Hematopoietic multipotent progenitor cell treated with erythropoietin and hydrocortisone succinate and interleukin-3 and kit ligand, for 6 days (in vitro differentiated cells): Measurements from ENCODE around the gene KRTAP10-3.
"Not testable (repeated sequence)": the region's sequence is repeated elsewhere in the genome, so short reads cannot be mapped to it uniquely, and the experiment has no call there.

ENCODE experiments used
- DNase-seq: peaks from one replicate; pipeline ENCODE4 v3.0.0-alpha.2; 2015

The KRTAP10-3 gene

DNA sequence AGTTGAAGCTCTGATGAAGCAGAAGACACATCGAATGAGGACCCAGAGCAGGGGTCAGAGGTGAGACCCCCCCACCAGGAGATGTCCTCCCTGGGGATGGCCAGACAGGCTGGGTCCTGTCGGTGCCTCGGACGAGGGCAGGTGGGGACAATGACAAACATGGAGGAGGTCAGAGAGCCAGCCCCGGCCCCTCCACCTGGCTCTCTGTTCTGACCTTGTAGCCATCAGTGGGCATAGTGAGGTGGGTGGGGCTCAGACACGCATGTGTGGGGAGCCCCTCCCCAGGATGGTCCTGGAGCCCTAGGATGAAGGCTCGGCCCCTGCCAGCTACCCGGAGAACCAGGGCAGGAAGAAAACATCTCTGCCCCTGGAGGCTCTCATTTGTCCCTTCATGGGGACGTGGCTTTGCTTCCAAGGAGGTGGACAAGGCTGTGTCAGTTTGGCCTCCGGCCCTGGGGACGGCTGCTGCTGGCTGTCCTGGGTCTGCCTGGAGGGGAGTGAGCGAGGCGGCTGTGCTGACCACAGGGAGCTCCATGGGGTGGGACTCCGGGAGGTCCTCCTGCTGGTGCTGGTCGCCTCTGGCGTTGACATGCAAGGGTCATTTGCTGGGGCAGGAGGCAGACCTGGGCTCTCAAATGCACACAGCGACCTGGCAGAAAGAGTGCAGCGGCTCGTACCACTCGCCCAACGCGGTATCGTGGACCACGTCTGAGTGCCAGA is 31.2 kb upstream of the KRTAP10-3 start:
- no peak for DNase-seq

DNA sequence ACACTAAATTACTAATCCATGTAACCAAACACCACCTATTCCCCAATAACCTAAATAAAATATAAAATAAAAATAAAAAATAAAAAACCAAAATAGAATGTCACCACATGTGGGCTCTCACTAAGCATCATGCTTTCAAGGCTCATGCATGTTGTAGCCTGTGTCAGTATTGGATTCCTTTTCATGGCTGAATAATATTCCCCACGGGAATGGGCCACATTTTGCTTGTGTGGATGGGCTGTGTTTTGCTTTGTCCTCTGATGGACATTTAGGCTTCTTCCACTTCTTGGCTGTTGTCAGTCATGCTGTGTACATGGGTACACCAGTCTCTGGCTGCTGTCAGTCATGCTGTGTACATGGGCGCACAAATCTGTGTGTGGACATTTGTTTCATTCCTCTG is 30.5 kb upstream of the KRTAP10-3 start:
- no peak for DNase-seq

DNA sequence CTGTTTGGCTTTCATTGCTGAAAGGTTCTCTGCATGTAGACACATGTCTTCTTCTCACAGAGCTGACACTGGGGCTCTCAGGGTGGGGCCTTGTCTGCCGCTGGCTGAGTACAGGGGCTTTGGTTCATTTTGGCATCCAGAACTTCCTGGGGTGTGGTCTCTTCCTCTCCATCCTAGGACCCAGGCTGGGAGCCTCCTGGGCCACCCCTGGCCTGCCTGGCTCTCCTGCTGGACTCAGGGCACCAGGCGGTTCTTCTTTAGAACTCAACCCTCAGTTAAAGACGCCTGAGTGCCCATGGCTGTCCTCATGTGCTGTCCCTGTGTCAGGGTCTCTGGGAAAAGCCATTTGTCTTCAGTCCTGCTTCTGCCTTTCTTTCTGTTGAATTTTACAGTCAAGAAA is 27.3 kb upstream of the KRTAP10-3 start:
- no peak for DNase-seq

DNA sequence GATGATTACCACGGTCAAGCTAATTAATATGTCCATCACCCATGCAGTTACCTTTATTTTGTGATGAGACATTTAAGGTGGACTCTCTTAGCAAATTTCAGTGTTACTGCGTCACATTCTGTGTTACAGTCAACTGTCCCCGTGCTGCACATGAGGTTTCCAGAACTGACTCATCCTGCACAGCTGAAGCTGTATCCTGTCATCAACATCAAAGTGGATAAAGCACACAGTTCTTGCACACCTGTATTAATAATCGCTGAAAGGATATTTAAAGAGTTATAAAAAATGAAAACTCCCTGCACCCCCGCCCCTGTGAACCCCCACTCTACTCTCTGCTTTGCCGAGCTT is 25.2 kb upstream of the KRTAP10-3 start:
- DNase-seq = no peak

DNA sequence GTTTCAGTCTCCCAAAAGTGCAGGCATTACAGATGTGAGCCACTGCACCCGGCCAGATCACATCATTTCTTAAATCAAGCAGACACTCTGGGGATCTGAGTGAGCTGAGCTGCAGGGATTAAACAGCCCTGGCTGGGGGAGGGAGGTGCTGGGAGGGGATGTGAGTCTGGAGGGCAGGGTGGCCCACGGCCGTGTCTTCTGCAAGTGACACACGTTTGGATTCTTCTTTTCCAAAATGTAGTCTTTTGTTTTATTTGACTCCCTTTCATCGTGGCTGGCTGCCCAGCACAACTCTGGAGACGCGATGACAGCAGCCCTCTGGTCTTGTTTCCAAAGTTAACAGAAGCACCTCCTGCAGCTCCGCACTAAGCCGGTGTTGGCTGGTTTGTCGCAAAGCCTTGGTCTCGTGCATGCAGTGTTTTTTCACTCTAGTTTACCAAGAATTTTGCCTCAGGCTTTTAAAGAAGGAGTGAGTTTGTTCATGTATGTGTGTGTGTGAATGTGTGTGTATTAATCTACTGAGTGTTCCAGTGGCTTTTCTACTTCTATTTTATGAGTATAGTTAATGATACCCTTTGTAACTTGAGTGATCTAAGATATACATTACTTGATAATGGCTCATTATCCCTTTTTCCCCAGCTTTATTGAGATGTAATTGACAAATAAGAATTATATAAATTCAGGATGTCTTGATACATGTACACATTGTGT is 24.6 kb upstream of the KRTAP10-3 start:
- DNase-seq = no peak

DNA sequence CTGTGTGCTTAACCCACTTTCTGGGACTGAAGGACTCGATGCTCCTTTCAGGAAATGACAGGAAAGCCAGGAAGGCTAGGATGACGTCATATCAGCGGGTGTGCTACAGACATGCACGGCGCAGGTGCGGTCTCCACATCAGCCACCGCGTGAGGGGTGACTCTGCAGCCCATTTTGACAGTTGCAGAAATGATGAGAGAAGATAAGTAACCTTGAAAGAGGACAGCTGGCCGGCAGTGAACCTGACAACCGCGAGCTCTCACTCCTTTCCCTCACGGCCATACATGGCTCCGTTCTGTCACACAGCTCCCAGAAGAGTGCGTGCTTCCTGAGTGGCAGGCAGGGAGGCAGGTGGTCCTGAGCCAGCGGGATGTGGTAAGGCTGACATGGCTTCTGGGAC is 23.5 kb upstream of the KRTAP10-3 start:
- DNase-seq = no peak

DNA sequence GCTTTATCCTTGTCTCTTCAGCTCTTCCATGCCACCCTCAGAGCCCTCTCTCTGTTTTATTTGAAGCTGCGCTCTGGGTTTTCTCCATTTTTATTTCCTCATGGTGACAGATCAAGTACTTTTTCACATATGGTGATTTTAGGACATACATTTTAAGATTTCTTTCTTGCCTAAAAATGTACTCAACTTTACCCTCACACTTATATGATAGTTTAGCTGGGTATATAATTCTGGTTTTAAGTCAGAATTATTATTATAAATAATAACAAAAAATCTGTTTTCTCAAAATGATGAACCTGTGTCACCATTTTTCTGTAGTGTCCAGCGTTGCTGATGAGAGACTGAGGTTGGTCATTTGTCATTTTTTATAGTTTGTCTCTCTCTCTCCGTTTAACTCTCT is 22.6 kb upstream of the KRTAP10-3 start:
- no peak for DNase-seq

DNA sequence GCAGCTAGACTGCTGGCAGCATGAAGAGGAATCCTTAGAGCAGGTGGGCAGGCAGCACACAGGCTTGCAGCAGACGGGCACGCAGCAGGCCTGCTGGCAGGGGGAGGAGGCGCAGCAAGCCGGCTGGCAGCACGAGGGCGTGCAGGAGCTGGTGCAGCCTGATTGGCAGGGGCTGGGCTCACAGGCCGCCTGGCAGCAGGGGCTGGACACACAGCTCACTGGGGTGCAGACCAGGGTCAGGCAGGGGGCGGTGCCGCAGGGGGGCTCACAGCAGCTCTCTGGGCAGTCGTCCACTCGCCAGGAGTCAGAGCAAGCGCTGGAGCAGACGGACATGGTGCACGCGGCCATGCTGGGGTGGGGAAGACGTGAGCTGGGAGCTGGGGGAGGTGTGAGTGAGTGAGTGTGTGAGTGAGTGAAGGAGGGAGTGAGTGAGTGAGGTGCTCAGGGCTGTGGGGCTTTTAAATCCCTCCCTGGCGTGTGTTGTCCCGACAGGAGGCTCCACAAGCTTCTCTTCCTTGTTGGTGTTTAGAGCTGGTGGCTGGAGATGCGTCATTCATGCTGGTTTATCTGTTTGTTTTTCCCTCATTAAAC is 21.7 kb upstream of the KRTAP10-3 start, which contains the start of gene KRTAP10-5:
Gene KRTAP10-5, minus strand, starts transcription at position 374 of the 591 bp plus-strand sequence. Its CDS starts 26 bp downstream, at position 348.
- not testable (repeated sequence) for DNase-seq

DNA sequence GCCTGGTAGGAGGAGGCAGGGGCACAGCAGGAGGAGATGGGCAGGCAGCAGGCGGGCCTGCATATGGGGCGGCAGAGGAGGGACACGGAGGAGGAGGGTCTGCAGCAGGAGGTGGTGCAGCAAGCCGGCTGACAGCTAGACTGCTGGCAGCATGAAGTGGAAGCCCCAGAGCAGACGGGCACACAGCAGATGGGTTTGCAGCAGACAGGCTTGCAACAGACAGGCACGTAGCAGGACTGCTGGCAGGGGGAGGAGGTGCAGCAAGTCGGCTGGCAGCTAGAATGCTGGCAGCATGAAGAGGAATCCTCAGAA is 21.2 kb upstream of the KRTAP10-3 start:
- no peak for DNase-seq

DNA sequence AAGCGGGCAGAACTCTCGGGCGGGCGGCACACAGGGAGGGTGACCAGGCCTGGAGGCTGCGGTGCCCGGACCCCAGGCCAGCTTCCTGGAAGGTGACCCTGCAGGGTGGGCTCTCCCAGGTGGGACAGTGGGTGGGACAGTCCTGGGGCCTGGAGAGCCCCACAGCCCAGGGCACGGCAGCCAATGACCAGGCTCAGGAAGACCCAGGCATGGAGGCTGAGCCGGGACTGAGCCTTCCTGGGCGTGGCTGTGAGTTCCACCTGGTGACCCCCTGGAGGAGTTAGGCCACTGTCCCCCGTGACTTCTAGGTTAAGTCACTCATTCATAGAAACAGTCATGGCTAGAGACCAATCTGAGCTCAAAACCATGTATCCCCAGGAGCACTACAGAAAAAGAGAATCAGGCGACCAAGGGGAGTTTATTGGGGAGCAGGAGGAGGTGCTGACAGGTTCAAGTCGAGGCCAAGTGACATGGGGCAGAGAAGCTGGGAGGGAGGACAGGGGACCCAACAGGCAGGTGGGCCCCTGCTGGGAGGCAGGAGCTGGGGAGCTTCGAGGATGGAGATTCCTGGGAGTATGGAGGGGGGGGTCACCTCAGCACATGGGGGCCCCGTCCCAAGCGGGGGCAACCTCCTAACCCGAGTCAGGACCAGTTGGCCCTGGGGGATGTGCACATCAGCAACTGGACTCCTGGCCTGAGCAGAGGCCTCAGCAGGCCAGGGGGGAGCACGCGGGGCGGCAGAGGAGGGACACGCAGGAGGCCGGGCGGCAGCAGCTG is 20.6 kb upstream of the KRTAP10-3 start:
- no peak for DNase-seq

DNA sequence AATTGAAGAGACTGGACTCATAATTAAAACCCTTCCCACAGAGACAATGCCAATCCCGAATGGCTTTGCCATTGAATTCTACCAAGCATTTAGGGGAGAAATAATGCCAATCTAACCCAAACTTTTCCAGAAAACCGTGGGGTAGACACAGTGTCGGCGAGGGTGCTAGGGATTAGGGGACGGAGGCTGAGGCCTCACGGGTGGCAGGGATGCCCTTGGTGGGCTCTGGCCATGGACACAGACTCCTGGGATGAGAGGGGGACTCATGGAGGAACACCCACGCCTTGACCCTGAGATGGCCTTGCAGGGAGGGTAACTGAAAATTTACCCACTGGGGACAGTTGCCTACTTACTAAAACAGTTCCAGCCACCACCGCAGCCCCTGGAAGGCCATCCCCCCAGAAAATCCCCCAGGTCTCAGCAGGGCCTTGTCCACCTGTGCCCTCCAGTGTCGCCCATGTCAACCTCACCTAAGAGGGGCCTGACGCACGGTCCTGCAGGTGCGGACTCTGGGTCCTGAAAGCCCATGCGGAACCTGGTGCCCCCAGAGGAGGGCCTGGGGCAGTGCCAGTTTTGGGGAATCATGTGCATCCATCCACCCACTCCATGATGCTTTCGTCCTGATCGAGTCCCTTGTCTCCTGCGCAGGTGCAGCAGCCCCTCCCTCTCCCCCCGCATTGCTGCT is 19.9 kb upstream of the KRTAP10-3 start:
- no peak for DNase-seq

DNA sequence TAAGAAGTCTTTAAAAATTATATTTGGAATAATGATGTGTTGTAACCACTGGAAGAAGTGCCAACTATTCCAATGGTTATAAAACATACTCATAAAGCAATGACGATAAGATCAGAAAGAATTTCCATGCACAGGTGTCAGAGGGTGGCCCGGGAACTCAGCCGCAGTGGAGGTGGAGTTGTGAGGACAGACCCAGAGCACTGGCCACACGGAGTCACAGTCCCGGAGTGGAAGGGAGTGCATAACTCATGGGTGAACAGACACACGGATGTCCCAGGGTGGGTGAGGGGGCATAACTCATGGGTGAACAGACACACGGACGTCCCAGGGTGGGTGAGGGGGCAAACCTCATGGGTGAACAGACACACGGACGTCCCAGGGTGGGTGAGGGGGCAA is 17.4 kb upstream of the KRTAP10-3 start:
- no peak for DNase-seq

DNA sequence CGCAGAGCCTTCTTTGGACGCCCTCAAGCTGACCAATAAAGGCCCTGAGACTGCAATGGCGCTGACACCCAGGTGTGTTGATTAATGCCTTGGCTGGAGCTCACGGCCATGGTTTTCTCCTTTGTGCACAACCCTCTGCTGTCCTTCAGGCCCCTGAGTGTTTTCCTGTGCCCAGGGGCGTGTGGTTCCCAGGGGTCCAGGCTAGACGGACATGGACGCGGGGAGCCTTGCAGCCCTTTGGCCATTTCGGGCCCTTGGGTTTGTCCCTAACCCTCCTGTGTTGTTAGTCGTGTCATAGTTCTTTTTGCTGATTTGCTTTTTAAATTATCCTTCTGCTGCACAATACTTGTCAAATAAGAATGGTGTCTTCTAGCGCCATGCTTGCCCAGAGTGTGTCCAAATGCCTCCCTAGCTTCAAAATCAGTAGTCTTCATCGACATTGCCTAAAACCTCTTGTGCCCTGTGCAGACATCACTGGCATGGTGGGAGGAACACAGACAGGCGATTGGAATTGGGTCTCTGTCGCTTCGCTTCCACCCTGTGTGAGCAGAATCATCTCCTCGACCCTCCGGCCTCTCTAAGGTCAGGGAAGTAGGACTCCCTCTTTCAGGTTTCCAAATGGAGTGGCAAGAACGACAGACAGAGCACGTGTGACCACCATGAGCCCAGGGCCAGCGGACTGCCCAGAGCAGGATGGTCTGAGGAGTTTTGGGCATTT is 16.9 kb upstream of the KRTAP10-3 start:
- no peak for DNase-seq

DNA sequence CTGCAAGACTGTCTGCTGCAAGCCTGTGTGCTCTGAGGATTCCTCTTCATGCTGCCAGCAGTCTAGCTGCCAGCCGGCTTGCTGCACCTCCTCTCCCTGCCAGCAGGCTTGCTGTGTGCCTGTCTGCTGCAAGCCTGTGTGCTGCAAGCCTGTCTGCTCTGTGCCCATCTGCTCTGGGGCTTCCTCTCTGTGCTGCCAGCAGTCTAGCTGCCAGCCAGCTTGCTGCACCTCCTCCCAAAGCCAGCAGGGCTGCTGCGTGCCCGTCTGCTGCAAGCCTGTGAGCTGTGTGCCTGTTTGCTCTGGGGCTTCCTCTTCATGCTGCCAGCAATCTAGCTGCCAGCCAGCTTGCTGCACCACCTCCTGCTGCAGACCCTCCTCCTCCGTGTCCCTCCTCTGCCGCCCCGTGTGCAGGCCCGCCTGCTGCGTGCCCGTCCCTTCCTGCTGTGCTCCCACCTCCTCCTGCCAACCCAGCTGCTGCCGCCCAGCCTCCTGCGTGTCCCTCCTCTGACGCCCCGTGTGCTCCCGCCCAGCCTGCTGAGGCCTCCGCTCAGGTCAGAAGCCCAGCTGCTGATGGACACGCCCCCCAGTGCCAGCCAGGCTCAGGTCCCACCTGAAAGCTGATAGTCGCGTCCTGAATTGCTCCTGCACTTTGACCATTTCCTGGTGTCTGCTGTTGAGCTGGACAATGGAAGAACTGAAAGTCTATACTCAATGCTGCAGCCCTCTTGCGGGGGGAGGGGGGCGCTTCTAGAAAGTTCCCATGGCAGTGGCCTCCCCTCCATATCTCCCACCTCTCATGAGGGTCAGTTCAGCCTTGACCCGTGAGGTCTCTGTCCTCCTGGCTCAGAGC is 16.1 kb upstream of the KRTAP10-3 start:
- no peak for DNase-seq

DNA sequence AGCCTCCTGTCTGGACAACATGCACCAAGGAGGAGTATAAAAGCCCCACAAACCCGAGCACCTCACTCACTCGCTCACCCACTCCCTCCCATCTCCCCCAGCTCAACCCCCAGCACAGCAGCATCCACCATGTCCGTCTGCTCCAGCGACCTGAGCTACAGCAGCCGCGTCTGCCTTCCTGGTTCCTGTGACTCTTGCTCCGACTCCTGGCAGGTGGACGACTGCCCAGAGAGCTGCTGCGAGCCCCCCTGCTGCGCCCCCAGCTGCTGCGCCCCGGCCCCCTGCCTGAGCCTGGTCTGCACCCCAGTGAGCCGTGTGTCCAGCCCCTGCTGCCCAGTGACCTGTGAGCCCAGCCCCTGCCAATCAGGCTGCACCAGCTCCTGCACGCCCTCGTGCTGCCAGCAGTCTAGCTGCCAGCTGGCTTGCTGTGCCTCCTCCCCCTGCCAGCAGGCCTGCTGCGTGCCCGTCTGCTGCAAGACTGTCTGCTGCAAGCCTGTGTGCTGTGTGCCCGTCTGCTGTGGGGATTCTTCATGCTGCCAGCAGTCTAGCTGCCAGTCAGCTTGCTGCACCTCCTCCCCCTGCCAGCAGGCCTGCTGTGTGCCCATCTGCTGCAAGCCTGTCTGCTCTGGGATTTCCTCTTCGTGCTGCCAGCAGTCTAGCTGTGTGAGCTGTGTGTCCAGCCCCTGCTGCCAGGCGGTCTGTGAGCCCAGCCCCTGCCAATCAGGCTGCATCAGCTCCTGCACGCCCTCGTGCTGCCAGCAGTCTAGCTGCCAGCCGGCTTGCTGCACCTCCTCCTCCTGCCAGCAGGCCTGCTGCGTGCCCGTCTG is 15.2 kb upstream of the KRTAP10-3 start, which contains the start of gene KRTAP10-4:
Gene KRTAP10-4, plus strand, starts transcription at position 100 of the 827 bp plus-strand sequence. Its CDS starts 30 bp downstream, at position 130.
- not testable (repeated sequence) for DNase-seq

DNA sequence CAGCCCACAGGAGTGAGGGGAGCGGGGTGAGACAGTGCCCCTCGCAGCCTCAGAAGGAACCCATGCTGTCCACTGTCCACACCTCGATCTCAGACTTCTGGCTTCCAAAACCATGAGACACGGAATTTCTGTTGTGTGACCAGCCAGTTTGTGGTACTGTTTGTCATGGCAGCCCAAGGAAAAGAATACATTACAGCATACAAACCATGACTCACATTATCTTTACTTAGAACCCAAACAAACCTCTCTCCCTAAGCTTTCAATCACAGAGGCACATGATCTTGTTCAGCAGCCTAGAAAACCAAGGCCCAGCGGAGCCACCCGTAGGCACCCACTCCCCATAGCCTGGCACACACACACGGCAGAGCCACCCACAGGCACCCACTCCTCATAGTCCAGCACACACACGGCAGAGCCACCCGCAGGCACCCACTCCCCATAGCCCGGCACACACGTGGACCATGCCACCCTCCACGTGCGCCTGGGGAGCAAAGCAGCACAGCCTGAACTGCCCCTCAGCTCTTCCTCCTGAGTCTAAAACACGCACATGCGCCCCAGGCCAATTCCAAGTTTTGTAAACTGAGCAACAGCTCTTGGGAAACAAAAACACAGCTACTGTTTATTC is 14.5 kb upstream of the KRTAP10-3 start:
- DNase-seq = no peak

DNA sequence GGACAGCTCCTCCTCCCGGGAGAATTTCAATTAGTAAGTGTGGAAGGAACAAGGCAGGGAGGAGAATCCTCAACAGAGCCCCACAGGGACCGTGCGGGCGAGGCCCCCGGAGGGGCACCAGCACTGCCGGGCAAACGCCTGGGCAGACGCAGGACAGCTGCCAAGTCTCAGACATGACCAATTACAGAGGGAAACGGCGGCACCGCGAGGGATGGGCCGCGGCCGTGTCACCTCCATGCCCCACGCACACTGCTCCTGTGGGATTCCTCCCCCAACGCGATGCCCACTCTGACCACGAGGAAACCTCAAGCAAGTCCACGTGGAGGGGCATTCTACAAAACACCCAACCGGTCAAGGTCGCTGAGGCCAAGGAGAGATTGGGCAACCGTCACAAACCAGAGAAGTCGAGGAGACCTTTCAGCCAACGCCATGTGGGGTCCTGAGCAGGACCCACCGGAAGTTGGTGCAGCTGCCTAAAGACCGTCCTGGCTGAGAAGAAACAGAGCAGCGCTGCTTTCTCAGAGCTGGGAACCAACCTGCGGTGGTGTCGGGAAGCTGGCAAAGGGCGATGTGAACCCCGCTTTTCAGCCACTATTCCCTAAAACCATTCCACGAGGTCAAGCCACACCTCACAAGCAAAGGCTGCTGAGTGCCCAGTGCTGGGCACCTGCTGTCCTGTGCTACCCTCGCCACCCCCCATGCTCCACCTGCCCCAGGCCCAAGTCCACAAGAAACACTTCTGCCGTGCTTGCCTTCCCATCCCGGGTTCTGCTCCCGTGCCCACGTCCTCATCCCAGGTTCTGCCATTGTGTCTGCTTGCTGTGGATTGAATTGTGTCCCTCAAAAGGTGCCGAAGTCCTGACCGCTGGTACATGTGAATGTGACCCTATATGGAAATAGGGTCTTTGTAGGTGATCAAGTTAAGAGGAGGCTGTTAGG is 13.5 kb upstream of the KRTAP10-3 start:
- no peak for DNase-seq

DNA sequence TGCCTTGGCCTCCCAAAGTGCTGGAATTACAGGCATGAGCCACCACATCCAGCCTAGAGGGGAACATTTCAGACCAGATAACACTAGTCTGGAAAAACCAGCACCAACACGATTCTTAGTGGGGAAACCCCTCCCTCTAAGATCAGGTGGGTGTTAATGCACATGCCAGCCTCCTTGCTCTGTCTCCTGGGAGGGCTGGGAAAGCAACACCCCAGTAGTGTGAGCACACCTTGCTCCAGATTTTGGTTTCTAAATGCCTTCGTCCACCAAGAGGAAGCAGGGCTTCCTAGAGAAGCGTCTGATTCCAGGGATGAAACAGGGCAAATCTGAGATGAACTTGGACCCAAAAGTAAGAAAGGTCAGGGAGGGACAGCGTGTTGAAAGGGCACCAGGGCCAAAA is 12.7 kb upstream of the KRTAP10-3 start:
- DNase-seq = no peak
